PC-3 (cell line): ENCODE results near the gene FEM1C. TPM values are rescaled to one million over a fixed set of nuclear protein-coding genes. Genes with fewer than 3 reads are reported as not detected.

ENCODE experiments used
- ATAC-seq: fragments of 200-7000 bp; cut with Tn5 transposase; 2 replicates; pipeline ENCODE4 v1.9.1; 2020; ENCODE audit warnings: mild to moderate bottlenecking, moderate library complexity
- BruUV-seq: library from RNA; stranded (reverse); fragments of 400-500 nt; replicated peaks from 2 replicates; lab custom pipeline; 2021; lab: Mats Ljungman, UMichigan
- CTCF ChIA-PET: fragments of 300-600 bp; sonication (Branson Sonifier 250); formaldehyde crosslinking; loops from one replicate; lab custom pipeline; 2022; ENCODE audit warnings: antibody characterized with exemption; lab: Charles Lee
- POLR2A ChIA-PET: fragments of 300-600 bp; sonication (Branson Sonifier 250); formaldehyde crosslinking; loops from one replicate; lab custom pipeline; 2022; ENCODE audit warnings: antibody characterized with exemption; ENCODE audit not compliant: unreplicated experiment; lab: Charles Lee
- DNase-seq: peaks from one replicate; pipeline ENCODE4 v3.0.0-alpha.2; 2015
- H2AFZ ChIP-seq: fragments of 300-600 bp; sonication (generic); 2 replicates; pipeline ENCODE4 v1.6.0; 2016; ENCODE audit warnings: antibody characterized with exemption, low read length
- H3F3A ChIP-seq: fragments of 300-600 bp; sonication (generic); one replicate; pipeline ENCODE4 v1.6.0; 2017; ENCODE audit warnings: antibody characterized with exemption, low read length, control low read depth, mild to moderate bottlenecking; ENCODE audit not compliant: unreplicated experiment
- H3K27ac ChIP-seq: fragments of 300-600 bp; sonication (generic); 2 replicates; pipeline ENCODE4 v1.5.1; 2016; ENCODE audit warnings: mild to moderate bottlenecking, low read length
- H3K27me3 ChIP-seq: fragments of 300-600 bp; sonication (generic); 2 replicates; pipeline ENCODE4 v1.6.1; 2016; ENCODE audit warnings: low read length, mixed read lengths
- H3K36me3 ChIP-seq: fragments of 300-600 bp; sonication (generic); 2 replicates; pipeline ENCODE4 v1.6.1; 2016; ENCODE audit warnings: low read depth, mixed run types, low read length, mixed read lengths
- H3K4me1 ChIP-seq: fragments of 300-600 bp; sonication (generic); 2 replicates; pipeline ENCODE4 v1.5.1; 2016; ENCODE audit warnings: low read length; ENCODE audit not compliant: insufficient read depth
- H3K4me2 ChIP-seq: fragments of 300-600 bp; sonication (generic); 2 replicates; pipeline ENCODE4 v1.6.0; 2016; ENCODE audit warnings: low read length
- H3K4me3 ChIP-seq: fragments of 300-600 bp; sonication (generic); 2 replicates; pipeline ENCODE4 v1.5.1; 2016; ENCODE audit warnings: mild to moderate bottlenecking, low read length, mixed read lengths
- H3K79me2 ChIP-seq: fragments of 300-600 bp; sonication (generic); 2 replicates; pipeline ENCODE4 v1.6.1; 2017; ENCODE audit warnings: low read length, mixed read lengths
- H3K9ac ChIP-seq: fragments of 300-600 bp; sonication (generic); 2 replicates; pipeline ENCODE4 v1.6.0; 2016; ENCODE audit warnings: mild to moderate bottlenecking, low read length
- H3K9me2 ChIP-seq: fragments of 300-600 bp; sonication (generic); replicated peaks from 2 replicates; pipeline ENCODE4 v1.6.1; 2016; ENCODE audit warnings: mixed run types, low read length, mixed read lengths
- H3K9me3 ChIP-seq: fragments of 300-600 bp; sonication (generic); 2 replicates; pipeline ENCODE4 v1.6.1; 2016; ENCODE audit warnings: low read length, mixed read lengths
- H4K20me1 ChIP-seq: fragments of 300-600 bp; sonication (generic); 2 replicates; pipeline ENCODE4 v1.6.1; 2016; ENCODE audit warnings: low read length, mixed read lengths
- EZH2 ChIP-seq: fragments of 300-600 bp; sonication (generic); IDR thresholded peaks from one replicate; pipeline ENCODE4 v1.6.1; 2017; ENCODE audit warnings: antibody characterized with exemption, mild to moderate bottlenecking, low read length; ENCODE audit not compliant: unreplicated experiment
- EZH2phosphoT487 ChIP-seq: fragments of 300-600 bp; sonication (generic); IDR thresholded peaks from 2 replicates; pipeline ENCODE4 v1.6.1; 2018; ENCODE audit warnings: mild to moderate bottlenecking, antibody characterized with exemption, low read length, borderline replicate concordance
- intact Hi-C: fragments of 100-400 bp; cut with micrococcal nuclease; formaldehyde crosslinking; loops from 2 replicates; pipeline ENCODE4 v1.9.0; 2023
- total RNA-seq: library from RNA; depleted of rRNA; stranded (reverse); fragments of >200 nt; gene quantifications from 2 replicates; pipeline ENCODE4 v1.2.3, GENCODE V29; 2014; rRNA removed
- TF ChIP-seq, protein P1 (sequence below): fragments of 300-600 bp; sonication (generic); conservative IDR thresholded peaks from 2 replicates; pipeline ENCODE4 v1.5.1; 2017; ENCODE audit warnings: antibody characterized with exemption, low read depth, mild to moderate bottlenecking, low read length

Gene FEM1C
- total RNA-seq, 1 experiment from 2014 or later, result 8.4 TPM

DNA sequence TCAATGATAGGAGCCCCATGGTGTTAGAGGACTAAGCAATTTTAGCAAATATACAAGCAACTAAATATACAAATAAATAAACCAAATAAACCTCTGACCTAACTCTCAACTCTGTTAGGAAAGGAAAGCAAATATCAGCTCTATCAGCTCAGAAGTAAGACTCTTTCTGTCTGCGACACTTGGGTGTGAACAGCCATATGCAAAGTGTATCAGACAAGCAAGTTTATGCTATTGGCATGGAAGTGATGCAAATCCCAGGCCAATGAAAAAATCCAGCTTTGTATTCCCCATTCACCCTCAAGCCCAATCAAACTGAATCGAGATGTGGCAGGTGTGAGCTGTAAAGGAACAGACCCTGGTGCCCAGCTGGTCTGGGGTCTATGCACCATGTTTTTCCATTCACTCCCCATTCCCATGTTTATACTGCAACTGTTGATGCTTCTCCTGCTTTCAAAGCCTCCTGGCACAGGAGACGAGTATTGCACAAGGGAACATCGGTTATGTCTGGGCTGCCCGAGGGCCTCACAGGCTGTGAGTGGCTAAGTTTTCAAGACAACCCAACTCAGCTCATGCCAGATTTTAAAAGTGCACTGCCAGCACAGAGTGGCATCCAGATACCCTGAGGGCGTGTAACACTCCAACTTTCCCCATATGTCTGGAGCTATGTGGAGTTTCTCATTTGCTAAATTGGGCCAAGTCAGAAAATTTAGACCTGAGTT lies 73.1 kb downstream of the FEM1C start:
- Histone ChIP-seq H3K36me3 (no peaks in the 10 kb centered on the region), H3K4me3 (no peak overlapping the region), H3K9me2 (0 out of 2 replicates have a peak, but pooled peaks cover 4% of the 10 kb centered on the region), H3K27ac (no peak overlapping the region), H3K79me2 (no peaks in the 10 kb centered on the region), H3K4me2 (no peak overlapping the region), H2AFZ (no peak overlapping the region), H3F3A (no peaks in the 10 kb centered on the region), H4K20me1 (no peaks in the 10 kb centered on the region), H3K27me3 (no peaks in the 10 kb centered on the region), H3K9ac (no peak overlapping the region), H3K4me1 (peaks cover 12% of the 10 kb centered on the region), H3K9me3 (no peaks in the 10 kb centered on the region)
- intact Hi-C loops, result no loop called here
- TF ChIP-seq EZH2phosphoT487, result no peak
- TF ChIP-seq, protein P1, sequence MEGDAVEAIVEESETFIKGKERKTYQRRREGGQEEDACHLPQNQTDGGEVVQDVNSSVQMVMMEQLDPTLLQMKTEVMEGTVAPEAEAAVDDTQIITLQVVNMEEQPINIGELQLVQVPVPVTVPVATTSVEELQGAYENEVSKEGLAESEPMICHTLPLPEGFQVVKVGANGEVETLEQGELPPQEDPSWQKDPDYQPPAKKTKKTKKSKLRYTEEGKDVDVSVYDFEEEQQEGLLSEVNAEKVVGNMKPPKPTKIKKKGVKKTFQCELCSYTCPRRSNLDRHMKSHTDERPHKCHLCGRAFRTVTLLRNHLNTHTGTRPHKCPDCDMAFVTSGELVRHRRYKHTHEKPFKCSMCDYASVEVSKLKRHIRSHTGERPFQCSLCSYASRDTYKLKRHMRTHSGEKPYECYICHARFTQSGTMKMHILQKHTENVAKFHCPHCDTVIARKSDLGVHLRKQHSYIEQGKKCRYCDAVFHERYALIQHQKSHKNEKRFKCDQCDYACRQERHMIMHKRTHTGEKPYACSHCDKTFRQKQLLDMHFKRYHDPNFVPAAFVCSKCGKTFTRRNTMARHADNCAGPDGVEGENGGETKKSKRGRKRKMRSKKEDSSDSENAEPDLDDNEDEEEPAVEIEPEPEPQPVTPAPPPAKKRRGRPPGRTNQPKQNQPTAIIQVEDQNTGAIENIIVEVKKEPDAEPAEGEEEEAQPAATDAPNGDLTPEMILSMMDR, result no peak
- no peak for TF ChIP-seq EZH2
- ChIA-PET POLR2A (no interaction called here), CTCF (no interaction called here)
- no peak for ATAC-seq
- BruUV-seq, result no TSS peak
- no peak for DNase-seq

- intact Hi-C loops, result no loop called here
- DNase-seq (no peak), ATAC-seq (no peak)
- H3K27me3 ChIP-seq, result no peaks in the 10 kb centered on the region
- no peak overlapping the region for H3K4me2 ChIP-seq
- H3F3A ChIP-seq, result no peaks in the 10 kb centered on the region
- no peak overlapping the region for H2AFZ ChIP-seq
- H4K20me1 ChIP-seq, result no peaks in the 10 kb centered on the region
- no TSS peak for BruUV-seq
- POLR2A ChIA-PET, result no interaction called here
- no peaks in the 10 kb centered on the region for H3K9me3 ChIP-seq
- H3K4me3 ChIP-seq, result no peak overlapping the region
- H3K27ac ChIP-seq, result no peak overlapping the region
- H3K4me1 ChIP-seq, result peaks cover 14% of the 10 kb centered on the region
- no peak for TF ChIP-seq EZH2
- TF ChIP-seq, protein P1, result no peak
- TF ChIP-seq EZH2phosphoT487, result no peak
- CTCF ChIA-PET, result no interaction called here
- H3K79me2 ChIP-seq, result no peaks in the 10 kb centered on the region
- 0 out of 2 replicates have a peak, but pooled peaks cover 4% of the 10 kb centered on the region for H3K9me2 ChIP-seq
- H3K9ac ChIP-seq, result no peak overlapping the region
- no peaks in the 10 kb centered on the region for H3K36me3 ChIP-seq
These were observed 73.7 kb downstream of the FEM1C start for GRCh38 chr5:115470921-115471320.

Other genes starting within 250 kb of the FEM1C start
- 6.9 and 7.2 TPM in 2 replicates for gene CCDC112, start 248.1 kb downstream of the FEM1C start, total RNA-seq
- gene TICAM2, start 57.7 kb upstream of the FEM1C start, total RNA-seq, result 3.9 and 5.0 TPM in 2 replicates
- gene TMED7, start 81.3 kb upstream of the FEM1C start, total RNA-seq, result 234 and 278 TPM in 2 replicates